Trophoblast cell (in vitro differentiated cells and primary cell): ENCODE data around the gene RAB44.

ENCODE experiments used
- DNase-seq, 2 donors: peaks; one replicate each; pipeline ENCODE4 v3.0.0-alpha.2; 2016
- H2AFZ ChIP-seq: 2 replicates; pipeline ENCODE4 v1.6.1; 2013; ENCODE audit warnings: low read length, moderate library complexity, mild to moderate bottlenecking; ENCODE audit not compliant: insufficient read depth, poor library complexity
- H2AK5ac ChIP-seq: 2 replicates; pipeline ENCODE4 v1.6.1; 2013; ENCODE audit warnings: mild to moderate bottlenecking, low read length
- H2BK120ac ChIP-seq: 2 replicates; pipeline ENCODE4 v1.6.1; 2013; ENCODE audit warnings: low read length, mild to moderate bottlenecking, moderate library complexity; ENCODE audit not compliant: insufficient read depth, poor library complexity
- H2BK12ac ChIP-seq: 2 replicates; pipeline ENCODE4 v1.6.1; 2013; ENCODE audit warnings: mild to moderate bottlenecking, low read length, moderate library complexity
- H2BK5ac ChIP-seq: 2 replicates; pipeline ENCODE4 v1.6.1; 2013; ENCODE audit warnings: low read length, low read depth, moderate library complexity, mild to moderate bottlenecking; ENCODE audit not compliant: poor library complexity
- H3K14ac ChIP-seq: 2 replicates; pipeline ENCODE4 v1.6.1; 2013; ENCODE audit warnings: mild to moderate bottlenecking, low read length
- H3K18ac ChIP-seq: 2 replicates; pipeline ENCODE4 v1.6.1; 2013; ENCODE audit warnings: mild to moderate bottlenecking, low read length
- H3K23ac ChIP-seq: 2 replicates; pipeline ENCODE4 v1.6.1; 2013; ENCODE audit warnings: low read length
- H3K27ac ChIP-seq: 2 replicates; pipeline ENCODE4 v1.5.1; 2013; ENCODE audit warnings: low read depth, mild to moderate bottlenecking, inconsistent platforms, low read length, moderate library complexity
- H3K27me3 ChIP-seq: 2 replicates; pipeline ENCODE4 v1.6.1; 2013; ENCODE audit warnings: inconsistent platforms, mild to moderate bottlenecking, low read length, moderate library complexity; ENCODE audit not compliant: insufficient read depth
- H3K36me3 ChIP-seq, 2 experiments: 1 replicate in 1 of 2; 2 replicates in 1 of 2; pipeline ENCODE4 v1.6.1; 2013; ENCODE audit warnings: low read length in 2 of 2, mild to moderate bottlenecking in 2 of 2, moderate library complexity in 1 of 2; ENCODE audit not compliant: insufficient read depth in 2 of 2, control insufficient read depth in 1 of 2
- H3K4ac ChIP-seq: 2 replicates; pipeline ENCODE4 v1.6.1; 2013; ENCODE audit warnings: low read depth, mild to moderate bottlenecking, low read length, moderate library complexity
- H3K4me1 ChIP-seq, 2 experiments: 1 replicate in 1 of 2; 2 replicates in 1 of 2; pipeline ENCODE4 v1.6.1; 2013; ENCODE audit warnings: low read length in 2 of 2, mild to moderate bottlenecking in 2 of 2, moderate library complexity in 1 of 2; ENCODE audit not compliant: insufficient read depth in 2 of 2, control insufficient read depth in 1 of 2
- H3K4me2 ChIP-seq: 2 replicates; pipeline ENCODE4 v1.6.1; 2013; ENCODE audit warnings: inconsistent platforms, mild to moderate bottlenecking, low read length, moderate library complexity
- H3K4me3 ChIP-seq: 2 replicates; pipeline ENCODE4 v1.5.1; 2013; ENCODE audit warnings: mild to moderate bottlenecking, low read depth, low read length, inconsistent platforms
- H3K79me1 ChIP-seq: one replicate; pipeline ENCODE4 v1.6.1; 2013; ENCODE audit warnings: low read length
- H3K79me2 ChIP-seq: 2 replicates; pipeline ENCODE4 v1.6.1; 2013; ENCODE audit warnings: low read length, mild to moderate bottlenecking; ENCODE audit not compliant: control insufficient read depth, insufficient read depth, poor library complexity
- H3K9ac ChIP-seq: 2 replicates; pipeline ENCODE4 v1.6.1; 2013; ENCODE audit warnings: mild to moderate bottlenecking, low read length
- H3K9me3 ChIP-seq: 2 replicates; pipeline ENCODE4 v1.6.1; 2013; ENCODE audit warnings: low read depth, mild to moderate bottlenecking, control low read depth, inconsistent platforms, low read length; ENCODE audit not compliant: insufficient read depth
- H4K12ac ChIP-seq: 2 replicates; pipeline ENCODE4 v1.6.1; 2013; ENCODE audit warnings: low read depth, mild to moderate bottlenecking, low read length, moderate library complexity
- H4K8ac ChIP-seq: 2 replicates; pipeline ENCODE4 v1.6.1; 2013; ENCODE audit warnings: low read depth, mild to moderate bottlenecking, low read length, moderate library complexity
- H4K91ac ChIP-seq: one replicate; pipeline ENCODE4 v1.6.1; 2013; ENCODE audit warnings: low read depth, mild to moderate bottlenecking, low read length, moderate library complexity
- whole genome bisulfite sequencing: extraction: QIAGEN DNeasy Blood & Tissue Kit; methylation state at CpG from one replicate; pipeline ENCODE4 v1.1.7; 2013; ENCODE audit warnings: missing lambda C conversion rate; ENCODE audit not compliant: insufficient read length, insufficient coverage; ENCODE audit errors: extremely low coverage; 5-methylcytosine and 5-hydroxymethylcytosine counted together

RAB44 gene

GRCh38 chr6:36660771-36661471, 36.7 kb upstream of the RAB44 start:
- Histone ChIP-seq H3K4me3 (peak overlapping the region; percentile 27), H3K27ac (no peak overlapping the region), H3K36me3 (no peaks in the 10 kb centered on the region), H3K79me1 (no peaks in the 10 kb centered on the region), H3K79me2 (no peaks in the 10 kb centered on the region), H3K9ac (no peak overlapping the region), H2BK12ac (no peak overlapping the region), H4K12ac (no peak overlapping the region), H2BK5ac (no peak overlapping the region), H2AFZ (peak overlapping the region; percentile 24), H3K4me1 (peaks cover 4 to 7% of the 10 kb centered on the region in 2 experiments), H3K27me3 (no peaks in the 10 kb centered on the region), H2AK5ac (no peak overlapping the region), H2BK120ac (no peak overlapping the region), H3K23ac (no peak overlapping the region), H3K4me2 (peak overlapping the region; percentile 31), H3K14ac (no peak overlapping the region), H3K18ac (peak overlapping the region; percentile 8), H4K91ac (no peak overlapping the region), H4K8ac (no peak overlapping the region), H3K4ac (no peak overlapping the region), H3K9me3 (peaks cover 3% of the 10 kb centered on the region)
- WGBS: no CpG with 5 or more reads among the region's 44 CpGs
- DNase-seq: peak; percentile 82

GRCh38 chr6:36662380-36662779, 35.2 kb upstream of the RAB44 start:
- Histone ChIP-seq H4K12ac (no peak overlapping the region), H3K27me3 (no peaks in the 10 kb centered on the region), H2AK5ac (no peak overlapping the region), H3K79me2 (no peaks in the 10 kb centered on the region), H3K27ac (no peak overlapping the region), H4K8ac (no peak overlapping the region), H3K9me3 (peaks cover 3% of the 10 kb centered on the region), H3K36me3 (no peaks in the 10 kb centered on the region), H3K4ac (no peak overlapping the region), H2BK120ac (no peak overlapping the region), H3K4me2 (no peak overlapping the region), H2AFZ (no peak overlapping the region), H2BK12ac (no peak overlapping the region), H3K23ac (no peak overlapping the region), H2BK5ac (no peak overlapping the region), H3K79me1 (peaks cover 7% of the 10 kb centered on the region), H4K91ac (no peak overlapping the region), H3K18ac (no peak overlapping the region), H3K9ac (no peak overlapping the region), H3K4me1 (peaks cover 11 to 16% of the 10 kb centered on the region in 2 experiments), H3K4me3 (no peak overlapping the region), H3K14ac (no peak overlapping the region)
- no peak for DNase-seq
- WGBS: no CpG with 5 or more reads among the region's 5 CpGs

- Histone ChIP-seq H2AK5ac (no peak overlapping the region), H3K18ac (no peak overlapping the region), H3K27me3 (no peaks in the 10 kb centered on the region), H3K4me3 (no peak overlapping the region), H3K36me3 (no peaks in the 10 kb centered on the region), H3K79me2 (no peaks in the 10 kb centered on the region), H3K27ac (no peak overlapping the region), H3K4me2 (no peak overlapping the region), H4K91ac (no peak overlapping the region), H3K14ac (no peak overlapping the region), H4K8ac (no peak overlapping the region), H3K4ac (no peak overlapping the region), H2BK5ac (no peak overlapping the region), H3K23ac (no peak overlapping the region), H3K79me1 (peaks cover 11% of the 10 kb centered on the region), H2AFZ (no peak overlapping the region), H3K4me1 (peaks cover 12 to 18% of the 10 kb centered on the region in 2 experiments), H2BK12ac (no peak overlapping the region), H3K9ac (no peak overlapping the region), H3K9me3 (peaks cover 3% of the 10 kb centered on the region), H2BK120ac (no peak overlapping the region), H4K12ac (no peak overlapping the region)
- WGBS: no CpG with 5 or more reads among the region's 6 CpGs
- peak; percentile 43 to 57 for DNase-seq
Observed at GRCh38 chr6:36662827-36663256, 34.8 kb upstream of the RAB44 start.

- Histone ChIP-seq H3K23ac (no peak overlapping the region), H4K8ac (no peak overlapping the region), H3K9me3 (peaks cover 3% of the 10 kb centered on the region), H4K91ac (no peak overlapping the region), H3K4me1 (peaks cover 12 to 18% of the 10 kb centered on the region in 2 experiments), H3K9ac (no peak overlapping the region), H2AK5ac (no peak overlapping the region), H3K79me2 (peaks cover 2% of the 10 kb centered on the region), H3K27me3 (no peaks in the 10 kb centered on the region), H3K79me1 (peaks cover 19% of the 10 kb centered on the region), H3K4me3 (no peak overlapping the region), H3K27ac (no peak overlapping the region), H2BK5ac (no peak overlapping the region), H2BK12ac (no peak overlapping the region), H3K4me2 (no peak overlapping the region), H3K36me3 (no peaks in the 10 kb centered on the region), H3K14ac (no peak overlapping the region), H3K18ac (no peak overlapping the region), H2BK120ac (peak overlapping the region; percentile 39), H2AFZ (no peak overlapping the region), H3K4ac (no peak overlapping the region), H4K12ac (no peak overlapping the region)
- WGBS: no CpG with 5 or more reads among the region's 4 CpGs
- DNase-seq: no peak
Observed at GRCh38 chr6:36663504-36664446, 33.9 kb upstream of the RAB44 start.
